ENCODE measurements around the gene SPATA21.

The SPATA21 gene

GRCh38 chr1:16356867-16357266 is 80.4 kb downstream of the SPATA21 start:
- no peak for TF ChIP-seq POLR2AphosphoS5 (IDR thresholded peaks at IDR 0.05; ENCODE audit: low read depth, low read length)

GRCh38 chr1:16354619-16355018 is 82.6 kb downstream of the SPATA21 start:
- TF ChIP-seq SIN3A (IDR thresholded peaks at IDR 0.05; ENCODE audit: borderline replicate concordance, insufficient read depth, low read length) = no peak
- TF ChIP-seq TAF1 (IDR thresholded peaks at IDR 0.05; ENCODE audit: borderline replicate concordance, insufficient read depth, low read length) = no peak
- no peak for TF ChIP-seq POLR2AphosphoS5 (IDR thresholded peaks at IDR 0.05; ENCODE audit: low read depth, low read length)
- no peak for TF ChIP-seq FOXP2 (optimal IDR thresholded peaks at IDR 0.05; ENCODE audit: borderline replicate concordance, extremely low read depth, extremely low read length, insufficient read depth)
- no peak for TF ChIP-seq REST (IDR thresholded peaks at IDR 0.05; ENCODE audit: insufficient read depth in 1 of 2, low read depth in 2 of 2, low read length in 2 of 2)

DNA sequence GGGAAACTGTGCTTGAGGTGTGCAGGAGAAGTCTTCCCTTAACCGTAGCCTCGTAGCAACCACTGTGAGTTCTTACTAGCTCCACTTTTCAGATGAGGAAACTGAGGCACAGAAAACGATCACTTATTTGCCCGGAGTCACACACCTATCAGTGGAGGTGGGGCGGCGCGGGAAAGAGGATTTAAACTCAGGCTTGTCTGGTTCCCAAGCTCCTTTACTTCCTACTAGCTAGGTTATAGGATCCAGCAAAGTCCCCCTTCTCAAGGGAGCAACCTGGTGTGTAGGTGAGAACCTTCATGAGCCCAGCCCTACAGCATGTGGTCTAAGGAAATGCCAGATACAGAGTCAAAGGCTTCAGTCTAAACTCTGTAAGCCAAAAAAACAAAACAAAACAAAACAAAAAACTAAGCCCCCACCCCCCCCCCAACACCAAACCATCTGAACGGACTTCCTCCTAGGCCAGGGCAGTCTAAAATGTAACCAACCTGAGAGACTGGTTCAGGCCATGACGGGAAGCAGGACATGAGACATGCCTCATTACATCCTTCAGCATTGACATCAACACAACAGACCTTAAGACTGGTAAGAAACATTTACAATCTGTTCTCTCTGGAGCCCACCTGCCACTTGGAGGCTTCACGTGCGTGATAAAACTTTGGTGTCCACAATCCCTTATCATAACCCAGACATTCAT is 84.2 kb downstream of the SPATA21 start:
- TF ChIP-seq SIN3A (IDR thresholded peaks at IDR 0.05; ENCODE audit: borderline replicate concordance, insufficient read depth, low read length) = no peak
- no peak for TF ChIP-seq FOXP2 (optimal IDR thresholded peaks at IDR 0.05; ENCODE audit: borderline replicate concordance, extremely low read depth, extremely low read length, insufficient read depth)
- TF ChIP-seq REST (IDR thresholded peaks at IDR 0.05; ENCODE audit: insufficient read depth in 1 of 2, low read depth in 2 of 2, low read length in 2 of 2) = no peak
- no peak for TF ChIP-seq POLR2AphosphoS5 (IDR thresholded peaks at IDR 0.05; ENCODE audit: low read depth, low read length)
- no peak for TF ChIP-seq TAF1 (IDR thresholded peaks at IDR 0.05; ENCODE audit: borderline replicate concordance, insufficient read depth, low read length)

GRCh38 chr1:16351994-16352841 is 85.0 kb downstream of the SPATA21 start, which contains the start of gene FBXO42:
TSS of gene FBXO42 (minus strand) at chr1:16352480. CDS start at chr1:16315418, 37,062 bp downstream.
- TF ChIP-seq TAF1 (IDR thresholded peaks at IDR 0.05; ENCODE audit: borderline replicate concordance, insufficient read depth, low read length) (peak; percentile 87), FOXP2 (optimal IDR thresholded peaks at IDR 0.05; ENCODE audit: borderline replicate concordance, extremely low read depth, extremely low read length, insufficient read depth) (peak; percentile 46), REST (IDR thresholded peaks at IDR 0.05; ENCODE audit: insufficient read depth in 1 of 2, low read depth in 2 of 2, low read length in 2 of 2) (0 out of 4 replicates have a peak, but pooled peaks of 1 of the 2 experiments have one; percentile 13), SIN3A (IDR thresholded peaks at IDR 0.05; ENCODE audit: borderline replicate concordance, insufficient read depth, low read length) (0 out of 2 replicates have a peak, but pooled peaks have one; percentile 46), POLR2AphosphoS5 (IDR thresholded peaks at IDR 0.05; ENCODE audit: low read depth, low read length) (peak; percentile 81)

DNA sequence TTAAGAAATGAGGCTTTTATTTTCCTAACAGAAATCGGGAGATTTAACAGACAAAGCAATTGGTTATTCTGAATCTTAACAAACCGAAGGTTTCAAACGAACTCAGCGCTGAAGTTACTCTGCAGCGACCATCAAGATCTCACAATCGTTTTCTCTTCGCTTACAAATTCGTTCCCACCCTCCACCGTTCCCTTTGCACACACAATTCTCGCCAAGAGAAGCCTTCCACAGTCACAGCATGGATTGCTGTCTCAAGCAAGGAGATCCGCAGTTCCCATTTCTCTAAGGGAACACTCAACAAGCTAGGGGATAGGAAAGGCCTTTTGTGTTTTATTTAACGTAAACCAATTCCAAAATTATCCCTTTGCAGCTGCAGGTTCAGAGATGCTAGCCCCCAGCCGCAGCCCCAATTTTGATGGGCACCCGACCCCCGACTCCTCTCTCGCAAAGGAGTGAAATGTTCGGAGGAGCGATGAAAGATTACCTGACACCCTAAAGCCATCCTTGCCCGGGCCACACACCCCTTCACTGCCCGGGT is 85.7 kb downstream of the SPATA21 start:
- TF ChIP-seq TAF1 (IDR thresholded peaks at IDR 0.05; ENCODE audit: borderline replicate concordance, insufficient read depth, low read length) (no peak), REST (IDR thresholded peaks at IDR 0.05; ENCODE audit: insufficient read depth in 1 of 2, low read depth in 2 of 2, low read length in 2 of 2) (no peak), POLR2AphosphoS5 (IDR thresholded peaks at IDR 0.05; ENCODE audit: low read depth, low read length) (no peak), FOXP2 (optimal IDR thresholded peaks at IDR 0.05; ENCODE audit: borderline replicate concordance, extremely low read depth, extremely low read length, insufficient read depth) (no peak), SIN3A (IDR thresholded peaks at IDR 0.05; ENCODE audit: borderline replicate concordance, insufficient read depth, low read length) (no peak)

All from PFSK-1 (cell line).